HepG2 (cell line): ENCODE results near the gene MTIF3. TPM values are rescaled to one million over a fixed set of nuclear protein-coding genes. Genes with fewer than 3 reads are reported as not detected.

Experiments
- ATAC-seq: fragments of 200-7000 bp; cut with Tn5 transposase; 3 replicates; pipeline ENCODE4 v1.9.1; 2020; ENCODE audit warnings: mild to moderate bottlenecking, moderate library complexity
- BruUV-seq: library from RNA; stranded (reverse); fragments of 400-500 nt; replicated peaks from 2 replicates; lab custom pipeline; 2021; lab: Mats Ljungman, UMichigan
- CTCF ChIA-PET: fragments of 300-600 bp; formaldehyde crosslinking; extraction: SDS; loops from one replicate; lab custom pipeline; 2021; ENCODE audit warnings: low total read pairs, inconsistent platforms, low intra/inter-chr PET ratio; lab: Yijun Ruan, JAX
- POLR2A ChIA-PET: fragments of 350-600 bp; sonication (Branson Sonifier 250); formaldehyde crosslinking; loops from one replicate; lab custom pipeline; 2020; ENCODE audit warnings: antibody characterized with exemption, inconsistent platforms; lab: Yijun Ruan, JAX
- DNase-seq: peaks from one replicate; pipeline ENCODE4 v3.0.0-alpha.2; 2015; ENCODE audit warnings: low spot score
- FAIRE-seq: peaks from 3 replicates; lab custom pipeline; 2011; peaks lifted over from hg19 to GRCh38; lab: Jason Lieb, UNC
- H2AFZ ChIP-seq: one replicate; pipeline ENCODE4 v1.6.1; 2011; ENCODE audit warnings: low read length, inconsistent platforms
- H3K27ac ChIP-seq: fragments of 300-600 bp; 3 replicates; pipeline ENCODE4 v1.8.0; 2011; ENCODE audit warnings: mixed run types, mild to moderate bottlenecking, mixed read lengths, low read length, inconsistent platforms; ENCODE audit not compliant: insufficient read depth; ENCODE audit errors: extremely low read length
- H3K27me3 ChIP-seq, 2 experiments: fragments of 200-600 bp in 1 of 2; 2 replicates in 1 of 2; 3 replicates in 1 of 2; pipeline versions ENCODE4 v1.6.0 to v1.8.0; 2011; ENCODE audit warnings: low read length in 2 of 2, mild to moderate bottlenecking in 2 of 2, moderate library complexity in 2 of 2, inconsistent platforms in 1 of 2; ENCODE audit not compliant: insufficient read depth in 2 of 2, control insufficient read depth in 1 of 2
- H3K36me3 ChIP-seq, 2 experiments: fragments of 200-600 bp in 1 of 2; replicated peaks in 1 of 2; 2 replicates in 1 of 2; 3 replicates in 1 of 2; pipeline versions ENCODE4 v1.5.1 to v1.8.0; 2011; ENCODE audit warnings: low read length in 2 of 2, inconsistent platforms in 1 of 2; ENCODE audit not compliant: insufficient read depth in 2 of 2, control insufficient read depth in 1 of 2
- H3K4me1 ChIP-seq: 2 replicates; pipeline ENCODE4 v1.5.1; 2012; ENCODE audit warnings: low read length, inconsistent platforms; ENCODE audit not compliant: insufficient read depth
- H3K4me2 ChIP-seq: 2 replicates; pipeline ENCODE4 v1.6.0; 2011; ENCODE audit warnings: low read depth, low read length, inconsistent platforms
- H3K4me3 ChIP-seq, 3 experiments: fragments of 200-600 bp in 1 of 3; sonication (generic), shearing (Covaris generic) in 1 of 3; replicated peaks in 1 of 3; 2 replicates each; pipeline ENCODE4 v1.5.1; 2011 to 2016; ENCODE audit warnings: low read length in 3 of 3, inconsistent platforms in 2 of 3, low read depth in 2 of 3, mild to moderate bottlenecking in 2 of 3, control low read depth in 1 of 3, mixed read lengths in 1 of 3; ENCODE audit not compliant: insufficient read depth in 1 of 3
- H3K79me2 ChIP-seq: one replicate; pipeline ENCODE4 v1.6.1; 2011; ENCODE audit warnings: low read length, inconsistent platforms; ENCODE audit not compliant: insufficient read depth
- H3K9ac ChIP-seq: 2 replicates; pipeline ENCODE4 v1.6.0; 2011; ENCODE audit warnings: mild to moderate bottlenecking, low read depth, low read length, inconsistent platforms; ENCODE audit not compliant: insufficient read depth
- H3K9me3 ChIP-seq: 2 replicates; pipeline ENCODE4 v1.5.1; 2012; ENCODE audit warnings: mild to moderate bottlenecking, low read length
- H4K20me1 ChIP-seq: 2 replicates; pipeline ENCODE4 v1.6.0; 2011; ENCODE audit warnings: inconsistent platforms, mild to moderate bottlenecking, low read length, moderate library complexity; ENCODE audit not compliant: insufficient read depth
- ATF4 ChIP-seq, 2 experiments: fragments of 450-650 bp in 1 of 2; sonication (generic) in 1 of 2; formaldehyde crosslinking; IDR thresholded peaks; 2 replicates each; pipeline versions ENCODE4 v1.5.0 to v1.8.0; 2020 to 2022; ENCODE audit warnings: mild to moderate bottlenecking in 1 of 2, missing genetic modification reagents in 1 of 2
- FLYWCH1 ChIP-seq: sonication (generic); formaldehyde crosslinking; IDR thresholded peaks from 2 replicates; pipeline ENCODE4 v1.8.1; 2023; ENCODE audit warnings: mild to moderate bottlenecking, missing genetic modification reagents
- HOXD1 ChIP-seq: sonication (generic); formaldehyde crosslinking; IDR thresholded peaks from 2 replicates; pipeline ENCODE4 v1.5.0; 2020; ENCODE audit warnings: missing genetic modification reagents
- NAIF1 ChIP-seq: sonication (generic); formaldehyde crosslinking; IDR thresholded peaks from 2 replicates; pipeline ENCODE4 v1.5.0; 2020; ENCODE audit warnings: mild to moderate bottlenecking, missing genetic modification reagents, borderline replicate concordance
- TBP ChIP-seq: sonication (generic); formaldehyde crosslinking; IDR thresholded peaks from 2 replicates; pipeline ENCODE4 v1.5.0; 2020; ENCODE audit warnings: missing genetic modification reagents
- XRCC5 ChIP-seq: fragments of 200-400 bp; formaldehyde crosslinking; optimal IDR thresholded peaks from 2 replicates; pipeline ENCODE3; 2017; ENCODE audit warnings: mild to moderate bottlenecking, low read length
- ZKSCAN5 ChIP-seq: sonication (generic); formaldehyde crosslinking; IDR thresholded peaks from 2 replicates; pipeline ENCODE4 v1.5.1; 2020; ENCODE audit warnings: mild to moderate bottlenecking, missing genetic modification reagents
- ZNF138 ChIP-seq: sonication (generic); formaldehyde crosslinking; IDR thresholded peaks from 2 replicates; pipeline ENCODE4 v1.5.0; 2020; ENCODE audit warnings: mild to moderate bottlenecking, low read depth, missing genetic modification reagents
- ZNF343 ChIP-seq: sonication (generic); formaldehyde crosslinking; IDR thresholded peaks from 2 replicates; pipeline ENCODE4 v1.4.0; 2020; ENCODE audit warnings: mild to moderate bottlenecking, missing genetic modification reagents
- WGBS: methylation state at CpG from one replicate; pipeline ENCODE4 v1.1.6; 2017; ENCODE audit warnings: low lambda C conversion rate; 5-methylcytosine and 5-hydroxymethylcytosine counted together
- in situ Hi-C: cut with HindIII; loops from 2 replicates; pipeline ENCODE4 v1.10.0; 2017; ENCODE audit warnings: low pct_unique_long_range_greater_than_20kb; ENCODE audit not compliant: extremely low pct_ligation_motif_present
- intact Hi-C: fragments of 100-400 bp; cut with micrococcal nuclease; formaldehyde crosslinking; loops from one replicate; pipeline ENCODE4 v1.10.0; 2022; ENCODE audit not compliant: unreplicated experiment
- polyA plus RNA-seq, 8 experiments: library from polyadenylated mRNA; depleted of rRNA in 3 of 8; stranded (reverse) in 7 of 8; unstranded in 1 of 8; fragments of >200 nt; fragmentation: Illumina TruSeq in 4 of 8; extraction: Trizol in 4 of 8; gene quantifications; 2 replicates each; pipeline versions ENCODE4 v1.2.1 to v1.2.3, GENCODE V29; 2011 to 2016; ENCODE audit warnings: low read depth in 4 of 8, missing spikeins in 1 of 8, mixed read lengths in 1 of 8; ENCODE audit not compliant: insufficient read depth in 1 of 8
- total RNA-seq, 5 experiments: library from RNA; depleted of rRNA; stranded (reverse); fragments of >200 nt; fragmentation: Illumina TruSeq; extraction: Trizol; gene quantifications; 2 replicates each; pipeline ENCODE4 v1.2.3, GENCODE V29; 2016; ENCODE audit warnings: low read depth in 1 of 5
- TF ChIP-seq, protein P1 (sequence below): sonication (generic); formaldehyde crosslinking; IDR thresholded peaks from 2 replicates; pipeline ENCODE4 v1.4.0; 2020; ENCODE audit warnings: mild to moderate bottlenecking, missing genetic modification reagents, borderline replicate concordance
- TF ChIP-seq, protein P2 (sequence below): sonication (generic); formaldehyde crosslinking; IDR thresholded peaks from 2 replicates; pipeline ENCODE4 v1.4.0; 2020; ENCODE audit warnings: low read depth, mild to moderate bottlenecking, missing genetic modification reagents

The MTIF3 gene
- total and polyA plus RNA-seq, 2 of the 13 experiments (the other 11 are each of a cell fraction or from before 2014, with no cell fraction given), result 33.7 to 40.6 TPM

DNA sequence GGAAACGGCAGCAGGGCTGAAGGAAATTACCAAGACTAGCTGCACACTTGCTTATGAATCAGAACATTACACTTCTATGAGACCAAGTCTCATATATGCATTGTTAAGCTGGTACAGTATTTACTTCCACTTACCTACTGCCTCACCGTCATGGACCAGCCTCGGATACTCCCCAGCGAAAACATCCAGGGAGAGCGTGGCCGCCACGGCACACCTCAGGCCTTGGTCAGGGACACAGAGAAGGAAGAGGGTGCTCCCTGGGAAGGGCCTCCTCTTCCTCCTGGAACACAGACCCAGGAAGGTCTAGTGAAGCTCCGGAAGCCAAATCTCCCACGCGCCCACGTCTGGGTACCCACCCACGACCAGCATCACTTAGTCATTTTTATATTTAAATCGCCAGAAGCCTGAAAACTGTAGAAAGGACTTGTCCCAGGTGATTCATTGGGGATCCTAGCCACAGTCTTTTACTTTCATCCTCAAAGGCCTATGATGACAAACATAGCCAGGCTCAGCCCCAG lies 24.4 kb upstream of the MTIF3 start (continued):
- TF ChIP-seq ZNF343 (CRISPR knock-in tag), result no peak

- FAIRE-seq (no peak), DNase-seq (no peak), ATAC-seq (no peak)
- intact Hi-C loops (no loop called here), in situ Hi-C loops (no loop called here)
- Histone ChIP-seq H2AFZ (no peak overlapping the region), H3K9me3 (no peaks in the 10 kb centered on the region), H3K27me3 (no peaks in the 10 kb centered on the region), H3K79me2 (no peaks in the 10 kb centered on the region), H3K36me3 (no peaks in the 10 kb centered on the region), H3K4me2 (no peak overlapping the region), H3K4me3 (no peak overlapping the region), H3K27ac (no peak overlapping the region), H3K4me1 (peaks cover 21% of the 10 kb centered on the region), H3K9ac (no peak overlapping the region), H4K20me1 (no peaks in the 10 kb centered on the region)
- POLR2A ChIA-PET, result no interaction called here
- CTCF ChIA-PET, result no interaction called here
- no TSS peak for BruUV-seq
- TF ChIP-seq FLYWCH1 (no peak), ZNF138 (CRISPR knock-in tag) (no peak)
- 0% methylated on average over 1 of the region's 3 CpGs for WGBS
These were observed 22.6 kb upstream of the MTIF3 start for GRCh38 chr13:27472941-27473340.

- H3K4me1 ChIP-seq, result peaks cover 16% of the 10 kb centered on the region
- DNase-seq, result no peak
- POLR2A ChIA-PET, result no interaction called here
- no peaks in the 10 kb centered on the region for H4K20me1 ChIP-seq
- in situ Hi-C loops, result no loop called here
- FAIRE-seq, result no peak
- no peaks in the 10 kb centered on the region for H3K27me3 ChIP-seq
- H3K27ac ChIP-seq, result no peak overlapping the region
- H3K9me3 ChIP-seq, result no peaks in the 10 kb centered on the region
- no peaks in the 10 kb centered on the region for H3K79me2 ChIP-seq
- ATAC-seq, result peak; percentile 29; the same call in 1 of the 3 replicates
- BruUV-seq, result no TSS peak
- H3K4me2 ChIP-seq, result no peak overlapping the region
- no peak overlapping the region for H3K4me3 ChIP-seq
- intact Hi-C loops, result no loop called here
- no peak overlapping the region for H3K9ac ChIP-seq
- no peak overlapping the region for H2AFZ ChIP-seq
- H3K36me3 ChIP-seq, result no peaks in the 10 kb centered on the region
- CTCF ChIA-PET, result no interaction called here
- WGBS, result 0% methylated on average over 2 of the region's 2 CpGs
- TF ChIP-seq, protein P1, sequence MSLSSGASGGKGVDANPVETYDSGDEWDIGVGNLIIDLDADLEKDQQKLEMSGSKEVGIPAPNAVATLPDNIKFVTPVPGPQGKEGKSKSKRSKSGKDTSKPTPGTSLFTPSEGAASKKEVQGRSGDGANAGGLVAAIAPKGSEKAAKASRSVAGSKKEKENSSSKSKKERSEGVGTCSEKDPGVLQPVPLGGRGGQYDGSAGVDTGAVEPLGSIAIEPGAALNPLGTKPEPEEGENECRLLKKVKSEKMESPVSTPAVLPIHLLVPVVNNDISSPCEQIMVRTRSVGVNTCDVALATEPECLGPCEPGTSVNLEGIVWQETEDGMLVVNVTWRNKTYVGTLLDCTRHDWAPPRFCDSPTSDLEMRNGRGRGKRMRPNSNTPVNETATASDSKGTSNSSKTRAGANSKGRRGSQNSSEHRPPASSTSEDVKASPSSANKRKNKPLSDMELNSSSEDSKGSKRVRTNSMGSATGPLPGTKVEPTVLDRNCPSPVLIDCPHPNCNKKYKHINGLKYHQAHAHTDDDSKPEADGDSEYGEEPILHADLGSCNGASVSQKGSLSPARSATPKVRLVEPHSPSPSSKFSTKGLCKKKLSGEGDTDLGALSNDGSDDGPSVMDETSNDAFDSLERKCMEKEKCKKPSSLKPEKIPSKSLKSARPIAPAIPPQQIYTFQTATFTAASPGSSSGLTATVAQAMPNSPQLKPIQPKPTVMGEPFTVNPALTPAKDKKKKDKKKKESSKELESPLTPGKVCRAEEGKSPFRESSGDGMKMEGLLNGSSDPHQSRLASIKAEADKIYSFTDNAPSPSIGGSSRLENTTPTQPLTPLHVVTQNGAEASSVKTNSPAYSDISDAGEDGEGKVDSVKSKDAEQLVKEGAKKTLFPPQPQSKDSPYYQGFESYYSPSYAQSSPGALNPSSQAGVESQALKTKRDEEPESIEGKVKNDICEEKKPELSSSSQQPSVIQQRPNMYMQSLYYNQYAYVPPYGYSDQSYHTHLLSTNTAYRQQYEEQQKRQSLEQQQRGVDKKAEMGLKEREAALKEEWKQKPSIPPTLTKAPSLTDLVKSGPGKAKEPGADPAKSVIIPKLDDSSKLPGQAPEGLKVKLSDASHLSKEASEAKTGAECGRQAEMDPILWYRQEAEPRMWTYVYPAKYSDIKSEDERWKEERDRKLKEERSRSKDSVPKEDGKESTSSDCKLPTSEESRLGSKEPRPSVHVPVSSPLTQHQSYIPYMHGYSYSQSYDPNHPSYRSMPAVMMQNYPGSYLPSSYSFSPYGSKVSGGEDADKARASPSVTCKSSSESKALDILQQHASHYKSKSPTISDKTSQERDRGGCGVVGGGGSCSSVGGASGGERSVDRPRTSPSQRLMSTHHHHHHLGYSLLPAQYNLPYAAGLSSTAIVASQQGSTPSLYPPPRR (CRISPR knock-in tag), result no peak
- TF ChIP-seq XRCC5, result no peak
- TF ChIP-seq, protein P2, sequence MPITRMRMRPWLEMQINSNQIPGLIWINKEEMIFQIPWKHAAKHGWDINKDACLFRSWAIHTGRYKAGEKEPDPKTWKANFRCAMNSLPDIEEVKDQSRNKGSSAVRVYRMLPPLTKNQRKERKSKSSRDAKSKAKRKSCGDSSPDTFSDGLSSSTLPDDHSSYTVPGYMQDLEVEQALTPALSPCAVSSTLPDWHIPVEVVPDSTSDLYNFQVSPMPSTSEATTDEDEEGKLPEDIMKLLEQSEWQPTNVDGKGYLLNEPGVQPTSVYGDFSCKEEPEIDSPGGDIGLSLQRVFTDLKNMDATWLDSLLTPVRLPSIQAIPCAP (CRISPR knock-in tag), result no peak
- no peak for TF ChIP-seq HOXD1 (CRISPR knock-in tag)
- no peak for TF ChIP-seq ATF4 (CRISPR knock-in tag; IDR thresholded peaks at IDR 0.05)
- TF ChIP-seq ZKSCAN5 (CRISPR knock-in tag), result no peak
- TF ChIP-seq TBP (CRISPR knock-in tag), result no peak
- TF ChIP-seq NAIF1 (CRISPR knock-in tag), result no peak
These were observed 22.1 kb upstream of the MTIF3 start for GRCh38 chr13:27472441-27472840.
